ENCODE results near the gene VIT.

VIT gene

DNA sequence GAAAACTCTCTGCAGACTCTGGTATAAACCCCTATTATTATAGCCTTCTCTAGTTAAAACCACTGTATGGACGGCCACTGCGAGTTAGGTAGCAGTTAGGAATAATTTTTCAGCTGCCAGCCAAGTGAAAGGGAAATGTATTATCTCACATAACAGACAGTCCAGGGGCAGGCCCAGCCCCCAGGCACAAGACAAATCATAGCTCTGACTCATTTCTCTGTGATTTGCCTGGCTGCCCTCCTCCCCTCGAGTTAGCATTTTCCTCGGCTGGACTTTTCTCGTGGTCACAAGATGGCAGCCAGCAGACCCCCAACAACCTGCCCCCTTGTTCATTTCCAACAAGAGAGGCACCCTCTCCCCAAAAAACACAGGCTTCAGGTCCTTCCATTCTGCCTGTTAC is 10.5 kb downstream of the VIT start:
- DNase-seq (ENCODE audit: low spot score) (peak; percentile 57), FAIRE-seq (peak; percentile 52)

- FAIRE-seq, result no peak
- DNase-seq (ENCODE audit: low spot score), result peak; percentile 37
These were observed 11.7 kb downstream of the VIT start for GRCh38 chr2:36708041-36708741.

DNA sequence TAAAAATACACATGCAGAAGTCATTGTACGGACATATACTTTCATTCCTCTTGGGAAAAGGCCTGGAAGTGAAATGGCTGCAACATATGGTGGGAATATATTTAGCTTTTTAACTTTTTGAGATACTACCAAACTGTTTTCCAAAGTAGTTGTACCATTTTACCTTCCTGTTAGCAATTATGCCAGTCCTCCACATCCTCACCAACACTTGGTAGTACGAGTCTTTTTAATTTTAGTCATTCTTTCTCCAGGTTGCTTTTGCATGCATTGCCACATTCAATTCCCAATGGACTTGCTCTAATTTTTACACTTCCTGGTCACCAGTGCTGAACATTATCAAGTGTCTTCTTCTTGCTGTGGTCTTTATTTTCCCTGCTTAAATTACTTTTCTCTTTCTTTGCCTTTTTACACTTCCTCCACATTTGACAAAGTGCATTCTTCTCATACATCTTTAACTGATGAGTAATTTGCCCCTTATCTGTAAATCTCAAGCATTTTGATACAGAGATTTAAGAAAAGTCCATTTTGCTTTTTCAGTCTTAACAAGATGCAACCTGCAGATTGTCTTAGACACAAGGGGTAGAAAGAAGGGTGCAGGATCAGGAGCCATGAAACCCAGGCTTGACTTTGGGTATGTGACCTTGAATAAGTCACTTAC is 14.5 kb downstream of the VIT start:
- no peak for DNase-seq (ENCODE audit: low spot score)
- FAIRE-seq, result no peak

DNA sequence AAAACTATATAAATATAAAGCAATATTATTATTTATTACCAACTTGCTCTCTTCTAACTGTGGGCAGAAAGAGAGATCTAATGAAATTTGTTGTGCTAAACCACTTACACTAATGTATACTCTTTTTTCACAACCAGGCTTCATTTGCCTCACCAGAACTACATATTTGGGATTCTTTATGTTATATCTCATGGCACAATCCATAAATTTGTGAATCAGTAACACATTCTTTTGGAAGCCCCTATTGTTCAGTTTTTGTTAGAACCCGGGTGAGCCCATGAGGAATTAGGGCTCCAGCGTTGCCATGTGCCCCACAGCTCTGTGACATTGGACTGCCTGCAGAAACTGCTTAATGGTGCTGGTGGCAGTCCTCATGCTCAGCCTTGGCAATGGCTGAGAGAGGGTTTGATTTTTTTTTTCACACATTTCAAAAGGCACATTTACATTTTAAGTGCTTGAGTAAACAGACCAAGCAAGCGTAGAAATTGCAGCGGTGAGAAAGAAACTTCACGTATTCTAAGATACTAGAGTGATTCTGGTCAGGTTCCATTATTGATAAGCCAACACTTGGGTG is 15.3 kb downstream of the VIT start:
- FAIRE-seq (no peak), DNase-seq (ENCODE audit: low spot score) (no peak)

GRCh38 chr2:36713310-36713709 is 16.8 kb downstream of the VIT start:
- no peak for DNase-seq (ENCODE audit: low spot score)
- FAIRE-seq, result no peak

DNA sequence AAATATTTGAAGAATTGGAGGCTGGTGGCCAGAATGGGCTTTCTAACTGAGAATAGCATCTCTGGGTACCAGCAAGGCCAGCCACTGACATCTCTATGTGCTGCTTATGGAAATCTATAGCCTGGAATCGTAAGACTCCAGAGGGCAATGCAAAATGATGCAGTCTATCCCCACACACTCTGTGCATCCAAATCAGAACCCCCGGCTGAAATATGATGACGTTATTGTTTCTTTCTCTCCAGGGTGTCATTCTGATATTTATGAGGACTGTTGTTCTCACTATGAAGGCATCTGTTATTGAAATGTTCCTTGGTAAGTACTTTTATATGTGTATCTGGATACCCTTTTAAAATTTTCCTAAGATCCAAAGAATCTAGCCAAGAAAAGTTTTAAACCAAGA is 19.6 kb downstream of the VIT start:
- FAIRE-seq (no peak), DNase-seq (ENCODE audit: low spot score) (no peak)

DNA sequence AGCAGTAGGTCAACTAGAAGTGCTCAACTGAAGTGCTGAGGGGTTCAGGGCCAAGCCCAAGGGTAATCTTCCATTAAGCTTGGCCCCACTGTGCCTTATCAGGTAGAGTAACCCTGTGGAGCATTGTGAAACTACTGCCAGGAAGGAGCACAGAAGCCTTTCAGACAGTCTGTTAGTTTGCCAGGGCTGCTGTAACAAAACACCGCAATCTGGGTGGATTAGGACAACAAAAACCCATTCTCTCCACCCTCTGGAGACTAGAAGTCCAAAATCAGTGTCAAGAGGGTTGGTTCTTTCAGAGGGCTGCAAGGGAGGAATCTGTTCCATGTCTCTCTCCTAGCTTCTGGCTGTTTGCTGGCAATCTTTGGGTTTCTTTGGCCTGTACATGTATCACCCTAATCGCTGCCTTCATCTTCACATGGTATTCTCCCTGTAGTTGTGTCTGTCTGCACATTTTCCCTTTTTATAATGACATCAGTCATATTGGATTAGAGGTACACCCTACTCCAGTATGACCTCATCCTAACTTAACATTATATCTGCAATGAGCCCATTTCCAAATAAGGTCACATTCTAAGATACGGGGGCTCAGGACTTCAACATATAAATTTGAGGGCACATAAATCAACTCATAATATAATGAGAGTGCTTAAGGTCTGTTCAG is 21.2 kb downstream of the VIT start:
- FAIRE-seq (no peak), DNase-seq (ENCODE audit: low spot score) (no peak)

DNA sequence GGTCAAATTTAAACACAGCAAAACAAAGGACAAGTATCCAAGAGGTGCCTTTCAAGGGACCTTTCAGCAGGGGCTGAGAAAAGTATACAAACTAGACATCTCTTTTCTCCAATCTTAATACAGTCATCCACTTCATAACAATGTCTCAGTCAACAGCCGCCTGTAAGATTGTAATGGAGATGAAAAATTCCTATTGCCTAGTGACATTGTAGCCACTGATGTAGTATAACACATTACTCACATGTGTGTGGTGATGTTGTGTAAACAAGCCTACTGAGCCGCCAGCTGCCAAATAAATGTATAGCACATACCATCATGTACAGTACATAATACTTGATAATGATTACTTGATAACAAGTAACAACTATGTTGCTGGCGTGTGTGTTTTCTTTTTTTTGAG is 31.0 kb downstream of the VIT start:
- FAIRE-seq, result no peak
- DNase-seq (ENCODE audit: low spot score), result no peak

DNA sequence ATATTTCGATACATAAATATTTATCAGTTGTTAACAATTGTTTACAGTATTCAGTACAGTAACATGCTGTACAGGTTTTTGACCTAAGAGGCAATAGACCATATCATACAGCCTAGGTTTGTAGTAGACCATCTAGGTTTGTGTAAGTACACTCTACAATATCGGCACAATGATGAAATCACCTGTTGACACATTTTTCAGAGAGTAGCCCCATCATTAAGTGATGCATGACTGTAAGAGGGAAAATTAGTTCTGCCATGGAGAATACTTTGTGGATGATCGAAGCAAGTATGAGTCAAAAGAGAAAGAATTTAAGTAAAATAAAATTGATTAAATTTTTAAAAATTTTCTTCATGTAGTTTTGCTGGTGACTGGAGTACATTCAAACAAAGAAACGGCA is 32.6 kb downstream of the VIT start:
- no peak for FAIRE-seq
- no peak for DNase-seq (ENCODE audit: low spot score)

DNA sequence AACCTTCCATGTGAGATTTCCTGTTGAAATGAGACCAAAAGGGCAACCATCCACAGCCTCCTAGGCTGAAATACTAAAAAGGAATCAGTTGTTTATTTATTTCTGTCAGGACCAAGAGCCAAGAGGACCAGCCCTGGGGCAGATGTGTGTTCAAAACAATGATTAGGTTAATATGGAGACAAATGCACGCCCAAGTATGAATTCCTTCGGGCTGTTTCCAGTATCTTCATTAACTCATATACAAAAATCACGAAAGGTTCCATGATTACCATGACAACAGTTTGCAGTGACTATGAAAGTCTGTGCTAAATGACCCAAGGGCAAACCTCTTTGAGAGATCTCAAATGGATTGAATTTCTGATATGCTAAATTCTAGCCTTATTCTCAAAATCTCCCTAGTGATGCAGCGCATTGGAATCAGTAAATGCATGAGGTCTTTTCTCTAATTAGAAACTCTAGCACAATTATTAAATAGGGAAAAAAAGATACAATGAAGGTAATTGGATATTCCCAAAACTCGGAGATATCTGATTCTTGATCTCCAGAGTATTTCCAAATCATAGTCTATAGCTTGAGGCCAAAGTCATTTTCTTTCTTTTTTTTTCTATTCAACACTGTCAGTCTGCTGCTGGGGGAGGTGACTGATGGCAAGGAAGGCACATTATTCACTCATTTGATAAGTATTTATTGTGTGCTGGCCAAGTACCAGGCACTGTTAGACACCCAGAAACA is 35.6 kb downstream of the VIT start:
- DNase-seq (ENCODE audit: low spot score) (no peak), FAIRE-seq (no peak)

GRCh38 chr2:36732673-36733036 is 36.1 kb downstream of the VIT start:
- DNase-seq (ENCODE audit: low spot score) (no peak), FAIRE-seq (no peak)

DNA sequence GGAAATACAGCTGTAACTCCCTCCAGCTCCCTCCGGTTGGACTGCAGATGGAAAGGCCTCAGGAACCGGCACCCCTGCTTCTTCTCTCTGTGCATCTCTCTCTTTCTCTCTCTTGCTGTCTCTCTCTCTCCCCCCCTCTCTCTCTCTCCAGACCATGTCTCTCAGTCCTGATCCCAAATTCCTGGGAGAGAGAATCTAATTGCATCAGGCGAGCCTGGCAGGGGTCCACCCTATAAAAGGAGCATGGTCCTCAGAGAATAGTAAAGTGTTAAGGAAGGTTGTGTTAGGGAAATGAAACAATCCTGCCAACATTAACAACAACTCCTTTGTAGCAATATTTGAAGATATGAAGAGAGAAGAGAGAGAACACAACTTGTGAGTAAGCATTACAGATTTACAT is 36.7 kb downstream of the VIT start:
- FAIRE-seq, result no peak
- no peak for DNase-seq (ENCODE audit: low spot score)

- DNase-seq (ENCODE audit: low spot score) (no peak), FAIRE-seq (no peak)
These were observed 37.8 kb downstream of the VIT start for GRCh38 chr2:36734304-36734703.

DNA sequence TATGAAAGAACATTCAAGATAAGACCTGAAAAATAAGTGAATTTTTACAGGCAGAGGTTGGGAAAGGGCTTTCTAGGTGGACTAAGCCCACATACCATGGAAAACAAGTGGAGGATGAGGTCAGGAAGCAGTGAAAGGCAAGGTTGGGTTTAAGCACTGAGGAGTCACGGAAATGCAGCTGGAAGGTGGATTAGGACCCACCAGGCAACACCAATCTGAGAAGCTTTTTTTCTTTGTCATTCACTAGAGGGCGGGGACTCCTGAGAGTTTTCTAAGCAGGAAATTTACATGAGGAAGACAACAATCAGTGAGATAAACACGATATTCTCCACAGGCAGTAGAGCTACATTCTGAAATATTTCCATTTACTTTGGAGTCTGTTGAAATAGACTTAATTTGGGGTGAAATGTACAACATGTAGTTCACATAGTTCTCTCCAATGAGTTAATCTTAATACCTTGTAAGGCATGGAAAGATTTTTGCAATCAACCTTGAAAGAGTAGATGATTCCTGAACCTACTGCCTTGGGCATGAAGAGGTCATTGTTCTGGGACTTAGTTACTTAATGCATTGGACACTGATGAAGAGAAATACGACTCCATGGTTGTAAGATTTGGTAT is 40.7 kb downstream of the VIT start:
- no peak for FAIRE-seq
- DNase-seq (ENCODE audit: low spot score), result no peak

GRCh38 chr2:36740061-36740460 is 43.6 kb downstream of the VIT start:
- no peak for FAIRE-seq
- DNase-seq (ENCODE audit: low spot score), result no peak

- DNase-seq (ENCODE audit: low spot score) (no peak), FAIRE-seq (no peak)
These were observed 44.8 kb downstream of the VIT start for GRCh38 chr2:36741188-36741837.

DNA sequence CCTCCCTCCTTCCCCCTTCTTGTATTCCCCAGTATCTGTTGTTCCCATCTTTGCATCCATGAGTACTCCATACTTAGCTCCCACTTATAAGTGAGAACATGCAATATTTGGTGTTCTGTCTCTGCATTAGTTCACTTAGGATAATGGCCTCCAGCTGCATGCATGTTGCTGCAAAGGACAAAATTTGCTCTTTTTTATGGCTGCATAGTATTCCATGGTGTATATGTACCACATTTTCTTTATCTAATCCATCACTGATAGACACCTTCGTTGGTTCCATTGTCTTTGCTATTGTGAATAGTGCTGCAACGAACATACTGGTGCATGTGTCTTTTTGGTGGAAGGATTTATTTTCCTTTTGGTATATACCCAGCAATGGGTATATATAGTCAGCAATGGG is 47.4 kb downstream of the VIT start:
- DNase-seq (ENCODE audit: low spot score) (no peak), FAIRE-seq (no peak)

DNA sequence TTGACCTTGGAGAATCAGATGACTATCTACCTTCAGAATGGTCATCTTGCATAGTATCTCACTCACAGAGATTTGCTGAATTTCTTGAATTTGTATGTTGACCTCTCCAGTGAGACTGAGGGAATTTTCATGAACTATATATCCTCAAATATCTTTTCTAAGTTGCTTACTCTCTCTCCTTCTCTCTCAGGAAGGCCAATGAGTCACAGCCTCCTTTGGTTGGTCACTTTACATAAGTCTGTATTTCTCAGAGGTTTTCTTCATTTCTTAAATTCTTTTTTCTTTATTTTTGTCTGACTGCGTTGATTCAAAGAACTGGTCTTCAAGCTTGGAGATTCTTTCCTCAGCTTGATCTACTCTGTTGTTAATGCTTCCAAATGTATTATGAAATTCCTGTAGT is 51.7 kb downstream of the VIT start:
- no peak for DNase-seq (ENCODE audit: low spot score)
- FAIRE-seq, result no peak

DNA sequence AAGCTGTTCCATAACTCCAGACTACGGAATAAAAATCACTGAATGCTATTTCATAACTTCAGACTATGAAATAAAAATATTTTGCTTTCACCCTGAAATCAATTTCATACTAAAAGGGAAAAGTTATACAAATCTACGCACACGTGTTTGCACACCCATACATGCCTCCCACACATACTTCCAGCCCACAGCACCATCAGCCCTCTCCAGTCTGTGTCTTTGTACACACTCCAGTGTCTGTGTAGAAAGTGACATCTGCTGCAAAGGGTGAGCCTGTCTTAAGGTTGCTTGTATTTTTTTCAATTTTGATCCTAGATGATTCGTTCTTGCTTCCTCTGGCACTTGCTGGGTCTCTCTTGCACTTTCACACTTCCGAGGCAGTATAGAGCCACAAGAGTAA is 53.6 kb downstream of the VIT start:
- no peak for FAIRE-seq
- DNase-seq (ENCODE audit: low spot score), result no peak

DNA sequence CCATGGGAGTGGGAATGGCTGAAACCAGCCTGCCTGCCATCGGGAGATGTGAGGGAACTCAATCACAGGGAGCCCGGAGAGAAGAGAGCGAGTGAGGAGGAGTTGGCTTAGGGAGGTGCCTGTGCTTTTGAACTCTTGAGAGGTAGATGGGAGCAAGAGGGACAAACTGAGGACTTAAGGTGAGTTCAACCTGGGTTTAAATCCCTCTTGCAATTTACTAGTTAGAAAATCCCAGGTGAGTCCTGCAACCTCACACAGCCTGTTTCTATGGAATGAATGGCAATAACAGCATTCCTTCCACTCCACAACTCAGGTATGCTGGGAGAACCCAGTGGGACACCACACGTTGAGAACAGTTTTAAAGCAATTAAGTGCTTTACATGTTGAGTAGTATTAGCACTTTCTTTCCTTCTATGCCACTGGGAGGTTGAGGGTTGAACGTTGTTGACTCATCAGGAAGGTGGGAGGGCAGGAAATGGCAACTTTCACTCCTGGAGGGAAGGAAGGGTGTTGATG is 57.3 kb downstream of the VIT start:
- FAIRE-seq, result no peak
- DNase-seq (ENCODE audit: low spot score), result no peak

- FAIRE-seq, result no peak
- DNase-seq (ENCODE audit: low spot score), result no peak
These were observed 58.1 kb downstream of the VIT start for GRCh38 chr2:36754578-36754977.

All from RCC 7860 (cell line).